Heart left ventricle (tissue), 16 donors: ENCODE measurements around the gene LGI1. TPM values are rescaled to one million over a fixed set of nuclear protein-coding genes. Genes with fewer than 3 reads are reported as not detected.
A peak's percentile ranks its signal among the peaks of the same experiment; 100 is the strongest.

Experiments used
- ATAC-seq, 4 donors: fragments of 200-7000 bp; cut with Tn5 transposase; one replicate each; pipeline ENCODE4 v1.9.1; 2020 to 2022; ENCODE audit warnings: moderate library complexity in 4 of 4, mild to moderate bottlenecking in 3 of 4, moderate number of reproducible peaks in 1 of 4
- DNase-seq, 5 donors: peaks; one replicate each; pipeline ENCODE4 v3.0.0-alpha.2; 2020
- H3K27ac ChIP-seq, 12 donors: fragments of 200-600 bp; sonication (generic) in 4 of 12; one replicate each; pipeline versions ENCODE4 v1.5.0 to v1.8.0; 2016 to 2022; ENCODE audit warnings: mild to moderate bottlenecking in 2 of 12
- H3K27me3 ChIP-seq, 9 donors: fragments of 200-600 bp; sonication (generic) in 2 of 9; one replicate each; pipeline versions ENCODE4 v1.5.1 to v1.8.0; 2016 to 2022; ENCODE audit warnings: mild to moderate bottlenecking in 3 of 9
- H3K36me3 ChIP-seq, 9 donors: fragments of 200-600 bp; sonication (generic) in 2 of 9; one replicate each; pipeline versions ENCODE4 v1.5.0 to v1.8.0; 2018 to 2022; ENCODE audit warnings: mild to moderate bottlenecking in 2 of 9
- H3K4me1 ChIP-seq, 12 donors: fragments of 200-600 bp; sonication (generic) in 4 of 12; one replicate each; pipeline versions ENCODE4 v1.5.0 to v1.8.0; 2016 to 2022; ENCODE audit warnings: mild to moderate bottlenecking in 3 of 12
- H3K4me3 ChIP-seq, 12 donors: fragments of 200-600 bp; sonication (generic) in 4 of 12; one replicate each; pipeline versions ENCODE4 v1.5.0 to v1.8.0; 2017 to 2022; ENCODE audit warnings: mild to moderate bottlenecking in 9 of 12, moderate library complexity in 4 of 12
- H3K9me3 ChIP-seq, 12 donors: fragments of 200-600 bp; sonication (generic) in 4 of 12; one replicate each; pipeline versions ENCODE4 v1.5.0 to v1.8.0; 2016 to 2022; ENCODE audit warnings: mild to moderate bottlenecking in 1 of 12
- POLR2A ChIP-seq, 2 donors: fragments of 450-650 bp; IDR thresholded peaks; one replicate each; pipeline ENCODE4 v1.6.1; 2017; ENCODE audit warnings: antibody characterized with exemption in 2 of 2, mild to moderate bottlenecking in 2 of 2, moderate library complexity in 2 of 2
- WGBS, 4 donors: extraction: QIAGEN DNeasy Blood & Tissue Kit in 2 of 4; methylation state at CpG; one replicate each; pipeline versions ENCODE4 v1.1.5 to v1.1.7; 2013 to 2018; 5-methylcytosine and 5-hydroxymethylcytosine counted together
- intact Hi-C, 10 donors: fragments of 100-400 bp; cut with DNase I; formaldehyde crosslinking; loops; one replicate each; pipeline versions ENCODE4 v1.11.1 to v1.14.2; 2022
- polyA plus RNA-seq, 2 donors: library from polyadenylated mRNA; stranded (reverse); fragments of 200-250 nt; gene quantifications; one replicate each; pipeline ENCODE4 v1.2.3, GENCODE V29; 2013
- total RNA-seq, 9 donors: library from RNA; depleted of rRNA in 2 of 9; stranded (reverse); fragments of >200 nt in 2 of 9; fragmentation: NEBNext Ultra II Directional in 3 of 9; extraction: Animal tissue kit (Norgen Biotek cat#: 25700) in 3 of 9; gene quantifications; one replicate each; pipeline versions ENCODE4 v1.1.0 to v1.2.4, GENCODE V29; 2016 to 2023
- TF ChIP-seq, protein P1 (sequence below), 12 donors: fragments of 200-600 bp; sonication (generic) in 4 of 12; IDR thresholded peaks; one replicate each; pipeline versions ENCODE4 v1.5.0 to v1.8.0; 2018 to 2022; ENCODE audit warnings: antibody characterized with exemption in 12 of 12, mild to moderate bottlenecking in 5 of 12
- donor health status: ischemic (EF 13 %, LVEDD 7.1; RV severe dilation, severe dysfunction).
- donor health status: healthy with polysubstance abuse.
- donor health status: DM: no; HTN: yes; CAD: no.
- donor health status: DM: no; HTN: no; CAD: no.
- donor health status: ischemic (EF 25% LVEDD 6.9; RV normal size, moderate dysfunction).
- donor health status: ischemic (EF 25% LVEDD 5.7; RV mildly dilated, moderate dysfunction).
- donor health status: healthy.
- donor health status: DM: yes; HTN: yes; CAD: no.
- donor health status: ischemic (EF 35%, LVEDD 5.7; RV mildly dilated, moderate dysfunction).
- donor health status: nonischemic (EF 11% LVEDD 7.7; RV severe dilation, severe dysfunction).
- donor health status: DM: yes; HTN: yes; CAD: no.
- donor health status: PGD.
- donor health status: ischemic (EF 29% LVEDD 5.4; RV normal size, mild dysfunction).
- donor health status: nonischemic (EF 23%, LVEDD 6.1; RV moderate dilation, normal function).

LGI1 gene
- total and polyA plus RNA-seq, 11 donors, result 0.30 to 0.57 (median 0.52) TPM; not detected in 8

GRCh38 chr10:93796167-93796566, 38.4 kb downstream of the LGI1 start:
- Histone ChIP-seq H3K4me1 (no peaks in the 10 kb centered on the region), H3K27me3 (peaks cover 0 to 8% (median 0%) of the 10 kb centered on the region in 9 donors), H3K27ac (no peak overlapping the region), H3K4me3 (no peak overlapping the region), H3K9me3 (no peaks in the 10 kb centered on the region), H3K36me3 (no peaks in the 10 kb centered on the region)
- ATAC-seq (no peak), DNase-seq (no peak)
- intact Hi-C loops, result no loop called here
- WGBS, 4 donors, result 48 to 57% (median 52%) methylated on average over 2 of the region's 2 CpGs
- TF ChIP-seq POLR2A (IDR thresholded peaks at IDR 0.05), result no peak
- TF ChIP-seq, protein P1, sequence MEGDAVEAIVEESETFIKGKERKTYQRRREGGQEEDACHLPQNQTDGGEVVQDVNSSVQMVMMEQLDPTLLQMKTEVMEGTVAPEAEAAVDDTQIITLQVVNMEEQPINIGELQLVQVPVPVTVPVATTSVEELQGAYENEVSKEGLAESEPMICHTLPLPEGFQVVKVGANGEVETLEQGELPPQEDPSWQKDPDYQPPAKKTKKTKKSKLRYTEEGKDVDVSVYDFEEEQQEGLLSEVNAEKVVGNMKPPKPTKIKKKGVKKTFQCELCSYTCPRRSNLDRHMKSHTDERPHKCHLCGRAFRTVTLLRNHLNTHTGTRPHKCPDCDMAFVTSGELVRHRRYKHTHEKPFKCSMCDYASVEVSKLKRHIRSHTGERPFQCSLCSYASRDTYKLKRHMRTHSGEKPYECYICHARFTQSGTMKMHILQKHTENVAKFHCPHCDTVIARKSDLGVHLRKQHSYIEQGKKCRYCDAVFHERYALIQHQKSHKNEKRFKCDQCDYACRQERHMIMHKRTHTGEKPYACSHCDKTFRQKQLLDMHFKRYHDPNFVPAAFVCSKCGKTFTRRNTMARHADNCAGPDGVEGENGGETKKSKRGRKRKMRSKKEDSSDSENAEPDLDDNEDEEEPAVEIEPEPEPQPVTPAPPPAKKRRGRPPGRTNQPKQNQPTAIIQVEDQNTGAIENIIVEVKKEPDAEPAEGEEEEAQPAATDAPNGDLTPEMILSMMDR (IDR thresholded peaks at IDR 0.05), result no peak

- 70 to 80% (median 77%) methylated on average over 2 of the region's 2 CpGs for WGBS, 4 donors
- Histone ChIP-seq H3K36me3 (no peaks in the 10 kb centered on the region), H3K9me3 (no peaks in the 10 kb centered on the region), H3K27ac (no peak overlapping the region), H3K4me3 (no peak overlapping the region), H3K4me1 (no peaks in the 10 kb centered on the region), H3K27me3 (peaks cover 0 to 12% (median 0%) of the 10 kb centered on the region in 9 donors)
- intact Hi-C loops, result no loop called here
- ATAC-seq (no peak), DNase-seq (no peak)
- TF ChIP-seq POLR2A (IDR thresholded peaks at IDR 0.05), result no peak
- TF ChIP-seq, protein P1 (IDR thresholded peaks at IDR 0.05), result no peak
These were observed 40.1 kb downstream of the LGI1 start for GRCh38 chr10:93797825-93798224.

DNA sequence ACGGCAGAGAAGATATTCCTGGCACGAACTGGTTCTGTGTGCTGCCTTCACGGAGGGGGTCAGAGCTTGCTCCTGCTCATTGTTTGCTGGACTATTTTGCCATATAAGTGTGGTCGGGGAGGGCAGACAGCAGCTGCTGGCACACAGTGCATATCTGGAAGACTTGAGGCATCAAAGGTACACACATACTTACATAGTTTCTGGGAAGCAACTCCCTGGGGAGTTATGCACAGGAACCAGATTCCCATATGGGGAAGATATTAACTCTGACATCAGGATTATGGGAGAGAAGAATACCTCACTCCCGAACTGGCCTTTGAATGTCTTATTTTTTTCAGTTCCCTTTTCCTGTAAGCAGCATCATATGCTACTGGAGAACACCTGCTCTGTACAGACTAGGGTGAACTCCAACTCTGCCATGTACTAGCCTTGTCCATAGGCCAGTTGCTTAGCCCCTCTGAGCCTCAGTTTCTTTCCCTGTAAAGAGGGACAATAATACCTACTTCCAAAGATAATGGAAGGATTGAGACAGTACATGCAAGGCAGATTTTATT, 41.5 kb downstream of the LGI1 start:
- H3K9me3 ChIP-seq, result no peaks in the 10 kb centered on the region
- no peak overlapping the region for H3K4me3 ChIP-seq
- ATAC-seq (peak in 1 of 4 donors; percentile 18), DNase-seq (no peak)
- TF ChIP-seq POLR2A (IDR thresholded peaks at IDR 0.05), result no peak
- TF ChIP-seq, protein P1 (IDR thresholded peaks at IDR 0.05), result no peak
- no peaks in the 10 kb centered on the region for H3K4me1 ChIP-seq
- peaks cover 0 to 12% (median 0%) of the 10 kb centered on the region in 9 donors for H3K27me3 ChIP-seq
- 45 to 56% (median 47%) methylated on average over 5 of the region's 5 CpGs for WGBS, 4 donors
- H3K27ac ChIP-seq, result no peak overlapping the region
- no peaks in the 10 kb centered on the region for H3K36me3 ChIP-seq
- intact Hi-C loops, result no loop called here

- peaks cover 0 to 22% (median 0%) of the 10 kb centered on the region in 9 donors for H3K27me3 ChIP-seq
- intact Hi-C loops, result no loop called here
- no peaks in the 10 kb centered on the region for H3K9me3 ChIP-seq
- H3K36me3 ChIP-seq, result no peaks in the 10 kb centered on the region
- DNase-seq (no peak), ATAC-seq (no peak)
- no peak overlapping the region for H3K4me3 ChIP-seq
- no peak overlapping the region for H3K27ac ChIP-seq
- H3K4me1 ChIP-seq, result peaks cover 0 to 12% (median 0%) of the 10 kb centered on the region in 12 donors
- TF ChIP-seq POLR2A (IDR thresholded peaks at IDR 0.05), result no peak
- TF ChIP-seq, protein P1 (IDR thresholded peaks at IDR 0.05), result no peak
These were observed 46.5 kb downstream of the LGI1 start for GRCh38 chr10:93804200-93804599.
